Karpas-422 (cell line): ENCODE data around the gene FBXL16. TPM values are rescaled to one million over a fixed set of nuclear protein-coding genes. Genes with fewer than 3 reads are reported as not detected.
"Not testable (repeated sequence)": the region's sequence is repeated elsewhere in the genome, so short reads cannot be mapped to it uniquely, and the experiment has no call there.

Experiments used
- DNase-seq: peaks from one replicate; pipeline ENCODE4 v3.0.0-alpha.2; 2015
- H2AFZ ChIP-seq: fragments of 200-600 bp; sonication (generic); 2 replicates; pipeline ENCODE4 v1.6.1; 2014; ENCODE audit warnings: antibody characterized with exemption, low read length, mixed read lengths
- H3K27ac ChIP-seq: fragments of 200-600 bp; sonication (generic); 2 replicates; pipeline ENCODE4 v1.5.1; 2014; ENCODE audit warnings: mild to moderate bottlenecking, low read length, moderate library complexity
- H3K27me3 ChIP-seq: fragments of 200-600 bp; sonication (generic); 2 replicates; pipeline ENCODE4 v1.6.1; 2014; ENCODE audit warnings: low read length, mixed read lengths
- H3K36me3 ChIP-seq: fragments of 200-600 bp; sonication (generic); 2 replicates; pipeline ENCODE4 v1.6.1; 2014; ENCODE audit warnings: low read length, mixed read lengths; ENCODE audit not compliant: insufficient read depth
- H3K4me1 ChIP-seq: fragments of 200-600 bp; sonication (generic); 2 replicates; pipeline ENCODE4 v1.6.1; 2014; ENCODE audit warnings: mild to moderate bottlenecking, low read length, mixed read lengths
- H3K4me2 ChIP-seq: fragments of 200-600 bp; sonication (generic); 2 replicates; pipeline ENCODE4 v1.6.1; 2014; ENCODE audit warnings: low read length, low read depth, mild to moderate bottlenecking; ENCODE audit not compliant: poor library complexity, severe bottlenecking
- H3K4me3 ChIP-seq: fragments of 200-600 bp; sonication (generic); 2 replicates; pipeline ENCODE4 v1.5.1; 2014; ENCODE audit warnings: mild to moderate bottlenecking, antibody characterized with exemption, low read length, mixed read lengths
- H3K79me2 ChIP-seq: fragments of 200-600 bp; sonication (generic); 2 replicates; pipeline ENCODE4 v1.6.1; 2014; ENCODE audit warnings: mild to moderate bottlenecking, low read length, mixed read lengths
- H3K9ac ChIP-seq: fragments of 200-600 bp; sonication (generic); 2 replicates; pipeline ENCODE4 v1.6.0; 2014; ENCODE audit warnings: low read length
- H3K9me2 ChIP-seq: fragments of 200-600 bp; sonication (generic), shearing (Covaris generic); replicated peaks from 2 replicates; pipeline ENCODE4 v1.6.0; 2014; ENCODE audit warnings: mild to moderate bottlenecking, low read length, moderate library complexity; ENCODE audit not compliant: insufficient read depth
- H3K9me3 ChIP-seq: fragments of 300-700, 200-600 bp; sonication (generic); 2 replicates; pipeline ENCODE4 v1.6.1; 2014; ENCODE audit warnings: low read length, mixed read lengths
- H4K20me1 ChIP-seq: fragments of 200-600 bp; sonication (generic); 2 replicates; pipeline ENCODE4 v1.6.1; 2014; ENCODE audit warnings: mild to moderate bottlenecking, antibody characterized with exemption, low read length, low read depth; ENCODE audit not compliant: insufficient read depth
- total RNA-seq: library from RNA; depleted of rRNA; stranded (reverse); fragments of >200 nt; shearing (Covaris generic); gene quantifications from 2 replicates; pipeline ENCODE4 v1.2.3, GENCODE V29; 2014; ENCODE audit warnings: low replicate concordance

The FBXL16 gene
- total RNA-seq, 1 experiment from 2014 or later = 0.48 TPM

- Histone ChIP-seq H3K36me3 (no peaks in the 10 kb centered on the region), H3K79me2 (no peaks in the 10 kb centered on the region), H3K27ac (no peak overlapping the region), H3K9ac (peak overlapping the region; percentile 79), H3K9me3 (no peaks in the 10 kb centered on the region), H3K4me2 (peak overlapping the region; percentile 90), H3K9me2 (no peaks in the 10 kb centered on the region; the same call in 1 of the 2 replicates), H2AFZ (peak overlapping the region; percentile 89; the same call in 1 of the 2 replicates), H3K4me3 (peak overlapping the region; percentile 65; the same call in 1 of the 2 replicates), H3K27me3 (no peaks in the 10 kb centered on the region), H3K4me1 (peaks cover 23% of the 10 kb centered on the region), H4K20me1 (no peaks in the 10 kb centered on the region)
- peak; percentile 87 for DNase-seq
Measured at GRCh38 chr16:695355-696089, 10.1 kb downstream of the FBXL16 start.

DNA sequence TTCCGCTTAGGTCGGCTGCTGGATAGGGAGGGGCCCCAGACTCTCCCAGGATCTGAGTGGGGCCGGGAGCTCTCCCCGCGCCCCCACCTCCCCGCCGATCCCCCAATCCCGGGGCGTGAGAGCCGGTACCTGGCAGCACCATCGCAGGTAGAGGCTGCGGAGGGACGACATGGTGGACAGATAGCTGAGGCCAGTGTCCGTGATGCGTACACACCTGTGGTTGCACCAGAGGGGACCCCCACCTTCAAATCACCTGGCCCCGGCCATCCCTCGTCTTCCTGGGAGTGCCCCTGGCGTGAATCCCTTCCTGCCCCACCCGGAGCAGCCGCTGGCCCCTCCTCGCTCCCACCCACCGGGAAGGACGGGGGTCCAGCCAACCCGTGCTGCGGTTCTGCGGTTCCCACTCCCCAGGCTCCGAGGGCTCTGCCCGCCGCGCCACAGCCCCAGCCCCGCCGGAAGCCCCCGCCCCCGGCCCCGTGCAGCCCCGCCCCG, 10.7 kb downstream of the FBXL16 start:
- Histone ChIP-seq H3K9ac (peak overlapping the region; percentile 74), H3K79me2 (no peaks in the 10 kb centered on the region; the same call in 1 of the 2 replicates), H3K4me2 (peak overlapping the region; percentile 74), H2AFZ (no peak overlapping the region), H3K27ac (no peak overlapping the region), H3K9me3 (no peaks in the 10 kb centered on the region), H3K9me2 (no peaks in the 10 kb centered on the region; the same call in 1 of the 2 replicates), H3K4me1 (peaks cover 23% of the 10 kb centered on the region), H3K4me3 (peak overlapping the region; percentile 67), H3K36me3 (no peaks in the 10 kb centered on the region), H4K20me1 (no peaks in the 10 kb centered on the region), H3K27me3 (no peaks in the 10 kb centered on the region)
- DNase-seq = no peak

- no peak for DNase-seq
- Histone ChIP-seq H3K4me2 (peak overlapping the region; percentile 74), H3K27ac (no peak overlapping the region), H3K36me3 (no peaks in the 10 kb centered on the region), H3K9me3 (no peaks in the 10 kb centered on the region), H4K20me1 (no peaks in the 10 kb centered on the region), H2AFZ (no peak overlapping the region), H3K9ac (peak overlapping the region; percentile 74), H3K27me3 (no peaks in the 10 kb centered on the region), H3K4me3 (peak overlapping the region; percentile 67; the same call in 1 of the 2 replicates), H3K79me2 (peaks cover 6% of the 10 kb centered on the region; the same call in 1 of the 2 replicates), H3K4me1 (peaks cover 26% of the 10 kb centered on the region), H3K9me2 (no peaks in the 10 kb centered on the region; the same call in 1 of the 2 replicates)
Measured at GRCh38 chr16:694187-694862, 11.3 kb downstream of the FBXL16 start.

DNA sequence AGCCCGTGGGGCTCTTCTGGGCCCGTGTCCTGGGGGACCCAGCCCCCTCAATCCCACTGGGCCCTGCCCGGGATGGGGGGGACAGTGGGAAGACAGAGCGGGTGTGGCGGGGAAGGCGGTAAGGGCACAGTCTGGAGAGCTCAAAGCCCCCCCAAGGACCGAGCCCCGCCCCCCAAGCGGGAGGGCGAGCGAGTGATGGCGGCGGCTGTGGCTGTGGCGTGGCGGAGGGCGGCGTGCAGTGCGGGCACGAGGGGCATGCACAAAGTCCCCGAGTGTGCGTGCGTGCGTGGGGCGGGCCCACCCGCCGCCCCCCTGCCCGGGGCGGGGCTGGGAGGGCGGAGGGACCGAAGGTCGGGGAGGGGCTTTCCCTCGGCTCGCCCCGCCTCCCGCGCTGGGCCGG, 11.8 kb downstream of the FBXL16 start:
- Histone ChIP-seq H3K27ac (no peak overlapping the region), H3K79me2 (peaks cover 6% of the 10 kb centered on the region; the same call in 1 of the 2 replicates), H3K4me3 (no peak overlapping the region; the same call in 1 of the 2 replicates), H3K4me2 (peak overlapping the region; percentile 74), H3K4me1 (peaks cover 32% of the 10 kb centered on the region), H3K9me2 (no peaks in the 10 kb centered on the region; the same call in 1 of the 2 replicates), H3K9ac (peak overlapping the region; percentile 74; the same call in 1 of the 2 replicates), H3K27me3 (no peaks in the 10 kb centered on the region), H4K20me1 (no peaks in the 10 kb centered on the region), H2AFZ (0 out of 2 replicates have a peak overlapping the region, but pooled peaks have one; percentile 5), H3K9me3 (no peaks in the 10 kb centered on the region), H3K36me3 (no peaks in the 10 kb centered on the region)
- DNase-seq = peak; percentile 75

- Histone ChIP-seq H3K4me2 (peak overlapping the region; percentile 74), H3K9me2 (no peaks in the 10 kb centered on the region; the same call in 1 of the 2 replicates), H3K4me1 (peaks cover 34% of the 10 kb centered on the region), H3K4me3 (no peak overlapping the region; the same call in 1 of the 2 replicates), H3K9me3 (no peaks in the 10 kb centered on the region), H3K9ac (no peak overlapping the region; the same call in 1 of the 2 replicates), H3K36me3 (no peaks in the 10 kb centered on the region), H3K27ac (no peak overlapping the region), H3K79me2 (peaks cover 6% of the 10 kb centered on the region; the same call in 1 of the 2 replicates), H3K27me3 (no peaks in the 10 kb centered on the region), H2AFZ (0 out of 2 replicates have a peak overlapping the region, but pooled peaks have one; percentile 5), H4K20me1 (no peaks in the 10 kb centered on the region)
- DNase-seq = no peak
Measured at GRCh38 chr16:693364-693763, 12.2 kb downstream of the FBXL16 start.

DNA sequence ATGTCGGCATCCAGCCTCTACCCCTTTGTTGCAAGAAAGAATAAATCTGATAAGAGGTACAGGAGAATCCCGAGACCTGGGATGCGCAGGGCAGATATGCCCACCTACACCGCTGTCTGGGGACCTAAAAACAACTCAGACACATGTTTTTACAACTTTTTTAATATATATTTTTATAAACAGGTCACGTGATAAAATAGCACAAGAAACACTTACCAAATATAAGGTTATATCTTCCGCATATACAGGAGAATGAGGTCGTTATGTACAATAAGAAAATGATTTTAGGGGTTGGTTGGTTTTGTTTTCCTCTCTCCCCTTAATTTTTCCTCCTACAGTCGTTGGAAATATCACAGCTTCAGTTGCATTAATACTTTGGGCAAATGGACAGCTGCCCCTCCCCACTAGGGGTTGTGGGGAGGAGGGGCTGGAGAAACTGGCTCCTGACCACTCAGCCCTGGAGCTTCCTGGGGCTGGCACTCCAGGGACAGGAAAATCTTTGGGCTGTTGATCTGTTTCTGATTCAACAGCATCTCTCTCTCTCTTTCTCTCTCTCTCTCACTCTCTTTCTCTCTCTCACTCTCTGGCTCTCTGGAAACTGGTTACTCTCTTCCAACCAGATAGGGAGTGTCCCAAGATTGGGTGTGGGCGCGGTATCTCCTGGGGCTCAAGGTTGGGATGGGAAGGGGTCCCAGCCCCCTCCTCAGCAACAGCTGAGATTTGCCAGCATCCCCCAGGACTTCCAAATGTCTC, 13.1 kb downstream of the FBXL16 start:
- Histone ChIP-seq H4K20me1 (no peaks in the 10 kb centered on the region), H3K9me2 (no peaks in the 10 kb centered on the region; the same call in 1 of the 2 replicates), H3K4me1 (peaks cover 34% of the 10 kb centered on the region), H3K4me3 (no peak overlapping the region), H3K27me3 (no peaks in the 10 kb centered on the region), H3K36me3 (no peaks in the 10 kb centered on the region), H3K9me3 (no peaks in the 10 kb centered on the region), H2AFZ (no peak overlapping the region), H3K27ac (no peak overlapping the region), H3K4me2 (no peak overlapping the region), H3K79me2 (peaks cover 6% of the 10 kb centered on the region; the same call in 1 of the 2 replicates), H3K9ac (no peak overlapping the region)
- DNase-seq = no peak

DNA sequence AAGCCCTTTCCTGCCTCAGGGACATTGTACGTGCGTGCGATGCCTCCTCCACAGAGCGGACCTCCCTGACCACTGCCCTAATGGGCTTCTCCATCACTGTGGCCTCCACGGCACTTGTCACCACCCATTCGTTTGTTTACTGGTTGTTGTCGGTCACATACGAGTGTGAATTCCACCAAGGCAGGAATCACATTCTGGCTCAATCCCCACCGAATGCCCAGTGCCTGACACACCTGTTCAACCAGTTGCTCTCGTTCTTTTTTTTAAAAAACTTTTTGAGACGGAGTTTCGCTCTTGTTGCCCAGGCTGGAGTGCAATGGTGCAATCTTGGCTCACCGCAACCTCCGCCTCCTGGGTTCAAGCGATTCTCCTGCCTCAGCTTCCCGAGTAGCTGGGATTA, 14.4 kb downstream of the FBXL16 start:
- not testable (repeated sequence) for H3K9me3 ChIP-seq, H3K4me3 ChIP-seq, H3K9ac ChIP-seq, H3K27me3 ChIP-seq, H3K36me3 ChIP-seq, H3K27ac ChIP-seq, H3K9me2 ChIP-seq, H2AFZ ChIP-seq, DNase-seq, H3K79me2 ChIP-seq, H3K4me2 ChIP-seq, H4K20me1 ChIP-seq
- H3K4me1 ChIP-seq = peaks cover 34% of the 10 kb centered on the region
